ENCODE results near the gene UBA7. TPM values are rescaled to one million over a fixed set of nuclear protein-coding genes. Genes with fewer than 3 reads are reported as not detected.

The UBA7 gene
- total RNA-seq, 1 donor from 2014 or later, result 23.1 TPM

DNA sequence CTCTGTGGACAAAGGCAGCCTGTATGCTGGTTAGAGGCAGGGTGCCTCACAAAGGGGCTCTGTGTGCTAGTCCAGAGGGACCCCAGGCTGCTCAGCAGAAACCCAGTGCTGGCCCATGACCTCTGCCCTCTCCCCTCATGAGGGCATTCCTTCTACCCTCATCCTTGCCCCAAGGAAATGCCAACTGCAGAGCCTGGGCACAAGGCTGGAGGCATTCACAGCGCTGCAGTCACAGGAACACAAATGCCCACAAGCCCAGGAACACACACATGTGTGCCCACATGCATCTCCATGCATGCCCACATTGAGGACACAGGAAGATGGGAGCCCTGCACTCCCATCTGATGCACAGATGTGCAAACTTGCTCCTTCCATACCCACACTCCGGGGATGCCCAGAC is 6.9 kb downstream of the UBA7 start:
- ATAC-seq, result no peak
- DNase-seq (ENCODE audit: missing footprints), result no peak
- intact Hi-C loops (cut with DNase I), result no loop called here

DNA sequence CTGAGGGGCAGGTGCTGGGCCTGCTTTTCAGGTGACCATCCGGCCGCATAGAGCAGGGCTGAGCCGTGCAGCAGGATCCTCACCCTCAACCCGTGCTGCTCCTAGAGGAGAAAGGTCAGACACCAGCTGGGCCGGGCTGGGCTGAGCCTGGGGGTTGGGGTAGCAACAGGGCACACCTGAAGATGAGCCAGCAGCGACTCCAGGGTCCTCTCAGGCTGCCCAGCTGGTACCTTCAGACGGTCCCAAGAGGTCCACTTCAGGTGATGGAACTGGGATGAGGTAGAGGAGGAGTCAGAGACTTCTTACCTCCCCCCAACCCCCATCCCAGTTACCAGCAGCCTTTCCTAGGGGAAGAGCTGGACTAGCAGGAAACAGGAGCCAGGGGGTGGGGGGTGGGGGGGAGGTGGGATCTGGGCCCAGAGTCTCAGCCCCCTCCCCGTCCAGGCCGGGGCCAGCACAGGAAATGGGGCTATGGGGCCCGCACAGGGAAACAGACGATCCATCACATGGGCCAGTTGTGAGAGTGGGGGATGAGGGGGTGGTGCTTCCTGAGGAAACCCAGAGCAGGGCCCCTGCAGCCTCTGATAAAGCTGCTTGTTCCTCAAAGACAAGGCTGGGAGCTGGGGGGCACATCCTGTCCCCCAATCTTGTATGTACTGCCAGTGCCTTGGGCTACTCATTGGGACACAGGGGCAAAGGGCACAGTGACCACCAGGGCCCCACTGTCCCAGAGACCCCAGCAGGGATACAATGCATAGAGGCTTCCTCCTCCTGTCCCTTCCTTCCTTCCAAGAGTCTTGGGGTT is 7.7 kb downstream of the UBA7 start:
- intact Hi-C loops (cut with DNase I), result no loop called here
- DNase-seq (ENCODE audit: missing footprints) (no peak), ATAC-seq (no peak)

DNA sequence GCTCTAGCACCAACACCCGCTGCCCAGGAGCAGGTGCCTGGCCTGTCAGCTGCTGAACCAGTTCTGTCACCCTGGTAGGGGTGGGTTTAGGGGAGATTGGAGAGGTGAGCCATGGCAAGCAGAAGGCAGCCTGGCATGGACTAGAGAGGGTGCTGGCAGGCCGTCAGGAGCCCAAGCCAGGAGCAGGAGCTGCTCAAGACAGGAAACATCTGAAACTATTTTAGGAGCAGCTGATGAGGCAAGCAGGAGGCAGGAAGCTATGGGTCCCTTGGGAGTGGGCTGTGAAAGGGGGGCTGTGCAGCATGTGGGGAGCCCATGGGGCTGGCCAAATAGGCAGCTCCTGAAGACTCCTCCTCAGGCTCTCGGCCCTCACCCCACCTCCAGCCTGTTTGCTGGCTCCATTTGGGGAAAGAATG is 8.4 kb downstream of the UBA7 start:
- ATAC-seq (peak; percentile 62), DNase-seq (ENCODE audit: missing footprints) (peak; percentile 87)
- intact Hi-C loops (cut with DNase I), result no loop called here

DNA sequence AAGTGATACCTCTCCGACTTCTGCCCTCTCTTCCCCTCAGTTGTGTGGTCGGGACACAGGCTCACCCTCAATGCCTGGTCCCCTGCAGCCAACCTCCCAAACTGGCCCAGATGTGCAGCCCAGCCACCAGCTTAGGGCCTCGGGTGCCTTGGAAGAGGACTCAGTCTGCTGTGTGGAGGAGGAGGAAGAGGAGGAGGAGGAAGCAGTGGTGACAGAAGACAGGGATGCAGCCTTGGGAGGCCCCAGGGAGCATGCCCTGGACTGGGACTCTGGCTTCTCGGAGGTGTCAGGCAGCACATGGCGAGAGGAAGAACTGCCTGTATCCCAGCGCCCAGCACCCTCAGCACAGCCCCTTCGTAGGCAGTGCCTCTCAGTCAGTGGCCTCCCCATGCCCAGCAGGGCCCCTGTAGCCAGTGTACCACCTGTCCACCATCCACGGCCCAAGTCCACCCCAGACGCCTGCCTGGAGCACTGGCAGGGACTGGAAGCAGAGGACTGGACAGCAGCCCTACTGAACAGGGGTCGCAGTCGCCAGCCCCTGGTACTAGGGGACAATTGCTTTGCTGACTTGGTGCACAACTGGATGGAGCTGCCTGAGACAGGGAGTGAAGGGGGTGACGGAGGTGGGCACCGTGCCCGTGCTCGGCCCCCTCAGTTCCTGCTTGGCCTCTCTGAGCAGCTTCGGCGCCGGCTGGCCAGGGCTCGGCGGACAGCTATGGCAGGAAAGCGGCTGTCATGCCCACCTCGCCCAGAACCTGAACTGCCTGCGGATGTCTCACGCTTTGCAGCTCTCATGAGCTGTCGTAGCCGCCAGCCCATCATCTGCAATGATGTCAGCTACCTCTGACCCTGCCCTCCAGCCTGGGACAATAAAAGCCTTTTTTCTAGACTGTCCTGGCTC is 9.4 kb downstream of the UBA7 start:
- intact Hi-C loops (cut with DNase I), result loop anchor here (5.0 kb wide), 1 partner anchor 283 kb away; the partner anchor contains the start of gene RBM5
- peak; percentile 75 for DNase-seq (ENCODE audit: missing footprints)
- no peak for ATAC-seq

DNA sequence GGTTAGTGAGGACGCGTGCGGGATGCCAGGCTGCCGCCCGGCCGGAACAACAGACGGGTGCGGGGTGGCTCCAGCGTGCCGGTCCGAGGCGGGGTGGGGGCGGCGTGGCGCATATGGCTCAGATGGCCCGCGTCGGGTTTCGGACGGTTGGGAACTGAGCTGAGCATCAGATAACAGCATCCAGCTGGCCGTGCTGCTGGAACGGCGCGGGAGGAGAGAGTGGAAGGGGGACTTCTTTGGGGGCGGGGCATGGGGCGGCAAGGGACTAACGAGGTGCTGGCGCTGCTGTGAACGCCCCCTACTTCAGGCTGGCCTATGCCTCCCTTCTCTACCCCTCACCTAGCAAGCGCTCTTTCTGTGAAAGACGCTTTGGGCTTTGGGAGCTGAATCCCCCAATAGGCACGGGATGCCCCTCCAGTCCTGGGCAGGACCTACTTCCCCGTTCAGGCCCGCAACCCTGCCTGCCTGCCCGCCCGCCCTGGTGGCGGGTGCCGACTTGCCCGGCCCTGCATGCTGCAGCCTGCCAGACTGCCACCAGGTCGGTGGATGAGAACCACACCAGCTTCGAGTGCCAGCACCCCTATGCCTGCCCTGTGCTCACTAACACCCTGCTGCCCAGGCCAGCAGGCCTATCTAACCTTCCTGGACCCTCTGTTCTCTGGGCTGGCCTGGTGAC is 10.2 kb downstream of the UBA7 start:
- ATAC-seq (no peak), DNase-seq (ENCODE audit: missing footprints) (no peak)
- intact Hi-C loops (cut with DNase I), result loop anchor here (1.0 to 5.0 kb wide), 2 partner anchors 36 to 284 kb away; partner anchors contain the start of gene RBM5

DNA sequence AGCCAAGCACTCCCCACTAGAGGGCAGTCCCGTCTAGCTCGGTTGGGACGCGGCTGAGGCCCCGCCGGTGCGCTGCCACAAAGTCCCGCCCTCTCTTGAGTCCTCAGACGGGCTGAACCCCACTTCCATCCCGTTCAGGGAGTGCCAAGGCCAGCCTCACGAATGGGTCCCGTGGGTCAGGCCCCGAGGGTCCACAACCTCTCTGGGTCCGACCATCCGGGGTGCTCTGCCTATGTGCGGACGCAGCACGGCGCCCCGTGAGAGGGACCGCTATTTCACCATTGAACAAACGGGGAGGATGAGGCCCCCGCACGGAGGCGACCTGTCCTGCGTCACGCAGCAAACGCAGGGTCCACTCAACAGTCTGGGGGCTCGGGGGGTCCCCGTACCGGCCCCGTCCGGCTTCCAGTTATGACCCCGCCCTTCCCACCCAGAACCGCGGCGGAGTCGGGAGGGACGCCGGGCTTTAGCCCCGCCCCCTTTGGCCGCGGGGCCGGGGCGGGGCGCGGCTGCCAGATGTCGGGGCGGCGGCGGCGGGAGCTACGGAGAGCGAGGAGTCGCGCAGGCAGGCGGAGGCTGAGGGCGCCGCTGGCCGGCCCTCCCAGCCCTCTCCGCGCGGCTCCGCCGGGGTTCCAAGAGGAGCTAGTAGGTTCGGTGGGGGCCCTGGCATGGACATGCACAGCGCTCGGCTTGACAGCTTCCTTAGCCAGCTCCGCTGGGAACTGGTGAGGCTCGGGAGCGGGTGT is 10.9 kb downstream of the UBA7 start, which contains the start of gene INKA1:
Gene INKA1, plus strand, starts transcription at position 543 of the 746 bp plus-strand sequence. Its CDS starts 132 bp downstream, at position 675.
- peak; percentile 95 for DNase-seq (ENCODE audit: missing footprints)
- intact Hi-C loops (cut with DNase I), result loop anchor here (1.0 to 5.0 kb wide), 3 partner anchors 36 to 284 kb away; partner anchors contain the start of gene RBM5
- peak; percentile 84 for ATAC-seq

DNA sequence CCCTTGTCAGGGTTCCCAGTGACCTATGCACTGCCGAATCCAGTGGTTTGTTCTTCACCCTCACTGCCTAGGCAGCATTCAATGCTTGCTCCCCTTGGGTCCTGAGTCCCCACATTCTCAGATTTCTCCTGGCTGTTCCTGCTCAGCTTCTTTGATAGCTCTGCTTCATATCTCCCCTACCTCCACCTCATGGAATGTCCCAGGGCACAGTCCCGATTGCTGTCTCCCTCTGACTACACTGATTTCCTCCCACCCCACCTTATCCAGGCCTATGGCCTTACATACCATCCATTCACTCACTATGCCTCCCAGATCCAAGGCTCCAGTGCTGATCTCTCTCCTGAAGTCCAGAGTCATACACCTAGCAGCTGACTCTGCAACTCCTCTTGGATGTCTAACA is 12.6 kb downstream of the UBA7 start:
- no peak for DNase-seq (ENCODE audit: missing footprints)
- intact Hi-C loops (cut with DNase I), result loop anchor here (5.0 kb wide), 1 partner anchor 286 kb away; the partner anchor contains the start of gene RBM5
- ATAC-seq, result no peak

DNA sequence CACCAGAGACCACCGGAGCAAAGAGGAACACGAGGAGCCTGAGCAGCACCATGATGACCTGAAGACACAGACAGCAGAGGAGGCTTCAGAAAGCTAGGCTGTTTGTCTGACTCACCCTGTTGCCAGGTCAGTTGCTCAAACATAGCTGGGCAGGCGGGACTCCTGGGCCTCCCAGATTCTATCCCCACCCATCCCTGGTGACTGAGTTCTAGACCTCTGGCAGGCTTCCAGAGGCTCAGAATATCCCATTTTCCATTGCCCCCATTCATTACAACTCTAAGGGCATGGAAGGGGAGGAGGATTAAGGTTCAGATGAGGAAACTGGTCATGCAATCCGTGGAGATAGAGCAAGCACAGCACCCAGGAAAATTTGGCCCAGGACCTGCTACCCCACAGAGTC is 14.0 kb downstream of the UBA7 start, which contains the start of gene CDHR4:
Gene CDHR4, minus strand, starts transcription at position 113 of the 400 bp plus-strand sequence. Its CDS starts 61 bp downstream, at position 52.
- DNase-seq (ENCODE audit: missing footprints) (no peak), ATAC-seq (no peak)
- intact Hi-C loops (cut with DNase I), result loop anchor here (5.0 kb wide), 1 partner anchor 288 kb away; the partner anchor contains the start of gene RBM5

DNA sequence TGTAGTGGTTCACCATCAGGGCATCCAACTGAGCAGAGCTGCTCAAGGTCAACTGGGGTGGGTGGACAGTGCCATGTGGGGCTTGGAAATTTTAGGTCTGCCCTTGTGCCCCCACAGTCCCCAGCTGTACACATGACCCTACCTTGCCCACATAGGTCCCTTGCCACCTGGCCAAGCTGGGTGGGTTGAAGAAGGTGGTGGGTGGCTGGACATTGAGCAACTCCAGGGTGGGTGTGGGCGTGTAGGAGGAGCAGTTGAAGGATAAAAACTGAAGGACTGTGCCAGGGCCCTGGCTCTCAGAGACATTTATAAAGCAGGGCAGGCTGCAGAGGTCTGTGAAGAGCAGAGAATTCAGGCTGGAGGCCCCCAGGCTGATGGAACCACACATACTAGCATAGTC is 14.6 kb downstream of the UBA7 start:
- intact Hi-C loops (cut with DNase I), result no loop called here
- no peak for DNase-seq (ENCODE audit: missing footprints)

DNA sequence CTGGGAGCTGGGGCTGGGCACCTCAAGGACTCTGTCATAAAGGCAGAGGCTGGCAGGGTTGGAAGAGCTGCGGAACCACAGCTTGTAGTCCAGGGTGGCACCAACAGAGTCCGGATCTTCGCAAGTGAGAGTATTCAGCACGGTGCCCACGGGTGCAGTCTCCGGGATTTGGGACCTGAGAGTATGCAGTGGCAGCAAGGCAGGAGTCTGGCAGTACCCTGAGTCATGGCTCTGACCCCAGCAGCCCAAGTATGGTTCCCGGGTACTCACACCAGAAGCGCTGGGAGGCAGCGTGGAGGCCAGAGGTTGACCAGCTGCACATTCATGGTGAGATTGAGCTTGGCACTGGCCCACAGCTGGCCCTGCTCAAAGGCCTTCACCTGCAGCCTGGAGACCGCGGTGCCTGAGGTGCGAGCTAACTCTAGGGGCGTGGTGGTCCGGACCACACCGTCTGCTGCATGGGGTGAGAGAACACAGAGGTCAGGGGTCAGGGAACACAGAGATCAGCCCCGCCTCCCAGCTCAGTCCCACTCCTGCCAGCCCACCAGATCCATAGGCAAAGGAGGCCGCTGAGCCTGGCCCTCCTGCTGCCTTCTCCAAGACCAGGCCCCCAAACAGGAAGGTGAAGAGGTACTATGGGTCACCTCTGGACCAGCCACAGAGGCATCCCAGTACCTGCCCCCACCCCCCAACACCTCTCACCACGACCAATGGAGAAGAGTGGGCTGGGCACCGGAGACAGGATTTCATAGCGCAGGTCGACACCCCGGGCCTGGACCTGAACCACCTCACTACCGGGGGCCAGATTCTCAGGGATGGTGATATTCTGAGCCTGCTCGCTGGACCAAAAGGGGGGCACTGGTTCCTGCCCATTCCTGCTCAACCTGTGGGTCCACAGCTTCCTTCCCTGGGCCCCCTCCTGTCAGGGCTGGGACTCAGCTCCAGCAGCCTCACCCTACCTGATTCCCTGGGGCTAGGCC is 18.5 kb downstream of the UBA7 start:
- intact Hi-C loops (cut with DNase I), result no loop called here
- no peak for DNase-seq (ENCODE audit: missing footprints)

More for the DNA sequence above, 14.6 kb downstream of the UBA7 start:
- ATAC-seq, result no peak

DNA sequence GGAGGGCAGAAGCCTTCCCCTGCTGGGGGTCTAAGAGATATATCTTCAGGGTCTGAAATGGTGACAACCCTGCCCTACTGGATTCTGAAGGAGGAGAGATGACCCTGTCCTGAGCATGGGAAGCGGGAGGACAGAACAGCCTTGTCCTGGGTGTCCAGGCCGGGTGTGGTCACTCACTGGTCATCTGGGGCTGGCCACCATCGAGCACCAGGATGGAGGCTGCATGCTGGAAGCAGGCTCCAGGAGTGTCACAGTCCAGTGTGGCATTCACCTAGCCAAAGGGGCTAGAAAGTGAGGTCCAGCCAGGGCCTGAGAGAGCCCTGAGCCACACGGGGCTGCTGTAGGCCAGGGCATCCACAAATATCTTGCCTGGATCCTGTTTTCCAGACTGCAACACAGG is 19.3 kb downstream of the UBA7 start:
- ATAC-seq (no peak), DNase-seq (ENCODE audit: missing footprints) (no peak)
- intact Hi-C loops (cut with DNase I), result no loop called here

More for the DNA sequence above, 18.5 kb downstream of the UBA7 start:
- no peak for ATAC-seq

DNA sequence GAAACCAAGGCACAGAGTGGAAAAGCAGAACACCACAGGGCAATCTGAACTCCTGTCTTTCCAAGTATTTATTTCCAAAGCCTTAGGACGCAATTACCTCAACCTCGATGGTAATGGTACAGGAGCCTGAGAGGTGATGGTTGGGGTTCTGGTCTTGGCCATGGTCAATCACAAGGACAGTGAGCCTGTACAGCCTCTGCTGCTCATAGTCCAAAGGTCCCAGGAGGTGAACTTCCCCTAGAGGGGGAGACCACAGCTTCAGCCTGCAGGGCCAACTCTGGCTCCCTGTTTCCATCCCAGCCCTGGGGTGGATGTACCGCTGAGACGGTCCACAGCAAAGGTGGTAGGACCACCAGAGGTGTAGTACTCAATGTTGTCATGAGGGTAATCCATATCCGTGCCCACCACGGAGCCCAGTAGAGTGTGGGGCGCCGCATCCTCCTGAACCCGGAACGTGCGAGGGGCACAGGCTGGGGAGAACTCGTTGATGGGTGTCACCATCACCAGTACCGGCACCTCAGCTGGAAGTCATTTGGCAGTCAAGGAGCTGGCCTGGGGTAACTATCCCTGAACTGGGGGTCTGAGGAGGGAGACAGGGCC is 20.2 kb downstream of the UBA7 start:
- no peak for DNase-seq (ENCODE audit: missing footprints)
- intact Hi-C loops (cut with DNase I), result no loop called here
- ATAC-seq, result no peak

DNA sequence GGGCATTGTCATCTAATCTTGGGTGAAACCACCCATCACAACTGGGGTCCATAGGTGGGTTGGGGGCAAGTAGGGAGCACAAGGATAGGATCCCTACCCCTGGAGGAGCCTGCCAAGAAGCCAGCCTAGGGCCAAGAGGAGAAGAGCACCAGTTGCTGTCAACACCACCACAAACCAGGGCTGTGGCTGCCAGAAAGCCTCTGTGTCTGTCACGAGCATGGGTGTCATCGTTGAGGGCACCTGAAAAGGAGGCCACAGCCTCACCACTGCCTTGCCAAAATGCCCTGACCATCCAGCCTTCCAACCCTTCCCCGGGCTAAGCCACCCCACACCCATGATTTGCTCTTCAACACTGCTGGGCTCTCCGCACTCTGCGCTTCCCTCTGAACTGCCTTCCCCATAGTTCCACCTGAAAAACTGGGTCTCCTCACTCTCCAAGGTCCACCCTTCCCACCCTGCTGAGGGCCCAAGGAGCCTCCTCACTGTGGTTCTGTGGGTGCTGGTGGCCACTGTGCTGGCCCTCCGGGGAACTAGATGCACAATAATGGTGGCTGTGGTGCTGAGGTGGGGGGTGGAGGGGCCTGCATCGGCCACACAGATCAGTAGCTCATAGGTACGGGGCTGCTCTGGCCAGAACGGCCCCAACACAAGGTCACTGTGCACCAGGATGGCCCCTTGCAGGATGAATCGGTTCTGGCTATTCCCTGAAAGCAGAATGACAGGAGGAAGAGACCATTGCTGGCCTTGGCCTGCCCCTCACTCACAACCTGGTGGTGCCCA is 21.2 kb downstream of the UBA7 start:
- no peak for ATAC-seq
- intact Hi-C loops (cut with DNase I), result no loop called here
- no peak for DNase-seq (ENCODE audit: missing footprints)

DNA sequence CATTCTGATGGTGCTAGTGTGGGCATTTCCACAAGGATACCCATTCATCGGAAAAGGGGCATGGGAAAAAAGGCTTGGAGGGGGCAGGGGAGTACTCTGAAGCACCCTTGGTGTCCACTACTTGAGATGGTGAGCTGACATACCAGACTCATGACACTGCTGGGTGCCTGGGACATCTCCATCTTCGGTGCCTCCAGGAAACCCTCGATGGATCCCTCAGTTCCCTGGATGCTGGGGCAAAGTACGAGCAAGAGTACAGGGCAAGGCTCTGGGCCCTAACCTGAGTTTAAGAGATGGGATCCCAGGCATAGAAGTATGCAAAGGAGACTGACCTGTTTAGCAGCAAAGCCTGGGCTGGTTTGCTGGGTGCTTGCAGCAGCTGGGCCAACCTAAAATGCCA is 22.2 kb downstream of the UBA7 start:
- no peak for ATAC-seq
- intact Hi-C loops (cut with DNase I), result no loop called here
- no peak for DNase-seq (ENCODE audit: missing footprints)

DNA sequence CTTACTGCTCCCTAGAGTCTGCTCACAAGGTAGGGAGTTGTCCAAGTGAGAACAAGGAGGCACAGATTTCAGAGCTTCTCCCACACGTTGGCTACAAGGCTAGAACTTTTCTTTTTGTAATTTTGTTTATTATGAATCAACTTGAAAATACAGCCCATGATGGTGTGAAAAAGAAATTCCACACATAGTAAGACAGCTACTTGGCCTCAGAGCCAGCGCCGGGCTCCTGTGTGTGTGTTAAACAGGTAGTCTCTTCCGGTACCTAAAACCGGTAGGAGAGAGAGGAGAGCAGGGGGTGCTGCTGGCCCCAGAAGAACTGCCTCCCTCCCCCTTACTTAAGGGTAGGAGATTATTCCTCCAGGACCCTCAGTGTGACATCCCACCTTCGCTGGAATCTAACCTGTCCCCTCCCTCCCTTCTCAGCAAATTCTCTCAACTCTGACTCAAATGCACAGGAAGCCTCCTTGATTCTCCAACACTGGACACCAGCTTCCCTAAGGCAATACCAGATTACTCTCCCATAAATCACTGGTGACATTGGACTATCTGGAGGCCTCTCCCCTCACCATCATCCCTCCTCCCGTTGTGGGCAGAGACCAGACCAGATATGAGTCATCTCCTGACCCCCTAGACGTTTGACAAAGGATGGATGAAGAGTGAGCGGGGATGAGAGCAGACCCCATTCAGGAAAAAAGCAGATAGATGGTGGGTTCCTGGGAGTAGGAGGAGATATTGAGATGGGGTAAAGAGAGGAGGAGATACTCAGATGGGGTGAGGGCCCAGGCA is 22.9 kb downstream of the UBA7 start:
- intact Hi-C loops (cut with DNase I), result no loop called here
- ATAC-seq, result no peak

More for the DNA sequence above, 22.9 kb downstream of the UBA7 start:
- no peak for DNase-seq (ENCODE audit: missing footprints)
